ENCODE data around the gene NVL. TPM values are rescaled to one million over a fixed set of nuclear protein-coding genes. Genes with fewer than 3 reads are reported as not detected.

NVL gene
- total RNA-seq, 1 experiment from 2014 or later, result 43.4 TPM

DNA sequence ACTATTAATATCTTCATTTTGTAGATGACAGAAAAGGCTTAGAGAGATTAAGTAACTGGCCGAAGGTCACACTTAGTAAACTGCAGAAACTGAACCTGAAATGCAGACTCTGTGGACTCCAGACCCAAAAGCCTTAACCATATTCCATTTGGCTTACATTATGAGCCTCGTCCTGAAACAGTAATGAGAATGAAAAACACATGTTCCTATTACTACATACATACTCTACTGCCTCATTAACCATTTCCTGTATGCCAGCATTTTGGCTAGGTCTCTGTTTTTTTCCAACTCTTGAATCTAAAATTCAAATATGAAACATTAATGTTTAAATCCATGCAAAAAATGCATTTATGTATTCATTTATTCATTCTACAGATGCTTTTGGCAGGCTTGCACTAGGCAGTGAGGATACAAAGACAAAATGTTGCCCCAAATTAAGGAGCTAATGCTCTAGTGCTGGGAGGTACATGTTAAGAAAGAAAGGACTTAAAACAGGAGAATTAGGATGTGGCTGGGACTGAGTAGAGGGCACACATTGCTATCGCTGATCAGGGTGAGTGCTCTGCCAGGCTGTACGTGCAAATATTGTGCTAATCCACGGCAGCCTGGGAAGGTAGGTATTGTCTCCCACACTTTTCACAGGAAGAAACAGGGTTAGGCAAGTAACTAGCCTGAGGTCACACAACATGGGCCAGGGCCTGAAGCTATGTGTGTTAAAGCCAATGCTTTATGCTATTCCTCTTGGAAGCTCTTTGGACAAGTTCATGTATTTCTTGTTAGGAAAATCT lies 133.0 kb downstream of the NVL start:
- CTCF ChIA-PET, result no interaction called here
- Mint-ChIP-seq H3K36me3 (ENCODE audit: insufficient read depth, unreplicated experiment) (peaks cover 17% of the 10 kb centered on the region), H3K4me3 (ENCODE audit: low read depth, unreplicated experiment) (no peak overlapping the region), H3K9me3 (ENCODE audit: low read depth, unreplicated experiment) (no peaks in the 10 kb centered on the region), H3K27ac (ENCODE audit: unreplicated experiment) (no peak overlapping the region), H3K4me1 (ENCODE audit: low read depth, unreplicated experiment) (peaks cover 10% of the 10 kb centered on the region), H3K27me3 (ENCODE audit: unreplicated experiment) (no peaks in the 10 kb centered on the region)
- intact Hi-C loops (cut with micrococcal nuclease; ENCODE audit: unreplicated experiment), result no loop called here
- BruUV-seq (replicated peaks), result TSS peak; percentile 5
- DNase-seq, result no peak
- TF ChIP-seq, protein P1, sequence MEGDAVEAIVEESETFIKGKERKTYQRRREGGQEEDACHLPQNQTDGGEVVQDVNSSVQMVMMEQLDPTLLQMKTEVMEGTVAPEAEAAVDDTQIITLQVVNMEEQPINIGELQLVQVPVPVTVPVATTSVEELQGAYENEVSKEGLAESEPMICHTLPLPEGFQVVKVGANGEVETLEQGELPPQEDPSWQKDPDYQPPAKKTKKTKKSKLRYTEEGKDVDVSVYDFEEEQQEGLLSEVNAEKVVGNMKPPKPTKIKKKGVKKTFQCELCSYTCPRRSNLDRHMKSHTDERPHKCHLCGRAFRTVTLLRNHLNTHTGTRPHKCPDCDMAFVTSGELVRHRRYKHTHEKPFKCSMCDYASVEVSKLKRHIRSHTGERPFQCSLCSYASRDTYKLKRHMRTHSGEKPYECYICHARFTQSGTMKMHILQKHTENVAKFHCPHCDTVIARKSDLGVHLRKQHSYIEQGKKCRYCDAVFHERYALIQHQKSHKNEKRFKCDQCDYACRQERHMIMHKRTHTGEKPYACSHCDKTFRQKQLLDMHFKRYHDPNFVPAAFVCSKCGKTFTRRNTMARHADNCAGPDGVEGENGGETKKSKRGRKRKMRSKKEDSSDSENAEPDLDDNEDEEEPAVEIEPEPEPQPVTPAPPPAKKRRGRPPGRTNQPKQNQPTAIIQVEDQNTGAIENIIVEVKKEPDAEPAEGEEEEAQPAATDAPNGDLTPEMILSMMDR (IDR thresholded peaks at IDR 0.05; ENCODE audit: unreplicated experiment), result no peak

DNA sequence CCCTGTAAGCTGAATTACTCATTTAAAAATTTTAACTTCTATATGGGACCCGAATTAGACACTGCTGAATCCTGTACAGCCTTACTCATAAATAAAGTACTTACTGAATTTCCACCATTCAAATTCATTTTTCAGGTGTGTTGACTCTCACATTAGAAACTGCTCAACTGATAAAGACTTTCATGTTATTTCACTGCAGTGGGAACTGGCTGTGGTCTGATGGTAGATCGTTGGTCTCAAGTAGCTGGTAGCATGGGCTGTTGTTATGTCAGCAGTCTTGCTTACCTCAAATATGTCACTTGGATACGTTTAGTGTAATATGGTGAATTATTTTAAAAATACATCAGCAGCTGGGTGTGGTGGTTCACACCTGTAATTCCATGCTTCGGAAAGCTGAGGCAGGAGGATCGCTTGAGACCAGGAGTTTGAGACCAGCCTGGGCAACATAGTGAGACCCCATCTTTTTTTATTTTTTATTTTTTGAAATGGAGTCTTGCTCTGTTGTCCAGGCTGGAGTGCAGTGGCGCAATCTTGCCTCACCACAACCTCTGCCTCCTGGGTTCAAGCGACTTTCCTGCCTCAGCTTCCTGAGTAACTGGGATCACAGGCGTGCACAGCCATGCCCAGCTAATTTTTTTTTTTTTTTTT lies 136.5 kb downstream of the NVL start:
- H3K4me1 Mint-ChIP-seq (ENCODE audit: low read depth, unreplicated experiment), result no peaks in the 10 kb centered on the region
- no peak for DNase-seq
- peaks cover 26% of the 10 kb centered on the region for H3K36me3 Mint-ChIP-seq (ENCODE audit: insufficient read depth, unreplicated experiment)
- no peak overlapping the region for H3K27ac Mint-ChIP-seq (ENCODE audit: unreplicated experiment)
- TF ChIP-seq, protein P1 (IDR thresholded peaks at IDR 0.05; ENCODE audit: unreplicated experiment), result no peak
- CTCF ChIA-PET, result no interaction called here
- no peaks in the 10 kb centered on the region for H3K27me3 Mint-ChIP-seq (ENCODE audit: unreplicated experiment)
- intact Hi-C loops (cut with micrococcal nuclease; ENCODE audit: unreplicated experiment), result no loop called here
- no peaks in the 10 kb centered on the region for H3K9me3 Mint-ChIP-seq (ENCODE audit: low read depth, unreplicated experiment)
- no peak overlapping the region for H3K4me3 Mint-ChIP-seq (ENCODE audit: low read depth, unreplicated experiment)
- BruUV-seq (replicated peaks), result no TSS peak

DNA sequence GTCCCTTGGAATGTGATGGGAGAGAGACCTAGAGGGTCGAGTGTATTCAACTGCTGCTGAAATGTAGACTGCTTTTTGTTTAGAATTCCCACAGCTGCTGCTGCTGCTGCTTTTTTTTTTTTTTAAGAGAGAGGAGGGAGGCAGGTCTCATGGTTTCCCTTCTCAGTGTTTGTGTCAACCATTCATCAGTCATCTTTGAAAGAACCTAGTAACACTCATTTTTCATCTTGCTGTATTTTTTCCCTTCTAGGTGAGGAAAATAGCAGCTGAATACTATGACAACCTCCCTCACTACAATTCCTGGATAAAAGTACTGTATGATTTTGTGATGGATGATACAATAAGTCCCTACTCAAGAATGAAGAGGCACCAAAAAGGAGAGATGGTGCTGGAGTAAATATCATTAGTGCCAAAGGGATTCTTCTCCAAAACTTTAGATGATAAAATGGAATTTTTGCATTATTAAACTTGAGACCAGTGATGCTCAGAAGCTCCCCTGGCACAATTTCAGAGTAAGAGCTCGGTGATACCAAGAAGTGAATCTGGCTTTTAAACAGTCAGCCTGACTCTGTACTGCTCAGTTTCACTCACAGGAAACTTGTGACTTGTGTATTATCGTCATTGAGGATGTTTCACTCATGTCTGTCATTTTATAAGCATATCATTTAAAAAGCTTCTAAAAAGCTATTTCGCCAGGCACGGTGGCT lies 137.7 kb downstream of the NVL start:
- Mint-ChIP-seq H3K4me3 (ENCODE audit: low read depth, unreplicated experiment) (no peak overlapping the region), H3K9me3 (ENCODE audit: low read depth, unreplicated experiment) (no peaks in the 10 kb centered on the region), H3K36me3 (ENCODE audit: insufficient read depth, unreplicated experiment) (peaks cover 26% of the 10 kb centered on the region), H3K4me1 (ENCODE audit: low read depth, unreplicated experiment) (no peaks in the 10 kb centered on the region), H3K27ac (ENCODE audit: unreplicated experiment) (no peak overlapping the region), H3K27me3 (ENCODE audit: unreplicated experiment) (no peaks in the 10 kb centered on the region)
- BruUV-seq (replicated peaks), result TSS peak; percentile 31
- CTCF ChIA-PET, result no interaction called here
- intact Hi-C loops (cut with micrococcal nuclease; ENCODE audit: unreplicated experiment), result no loop called here
- no peak for DNase-seq
- TF ChIP-seq, protein P1 (IDR thresholded peaks at IDR 0.05; ENCODE audit: unreplicated experiment), result no peak

DNA sequence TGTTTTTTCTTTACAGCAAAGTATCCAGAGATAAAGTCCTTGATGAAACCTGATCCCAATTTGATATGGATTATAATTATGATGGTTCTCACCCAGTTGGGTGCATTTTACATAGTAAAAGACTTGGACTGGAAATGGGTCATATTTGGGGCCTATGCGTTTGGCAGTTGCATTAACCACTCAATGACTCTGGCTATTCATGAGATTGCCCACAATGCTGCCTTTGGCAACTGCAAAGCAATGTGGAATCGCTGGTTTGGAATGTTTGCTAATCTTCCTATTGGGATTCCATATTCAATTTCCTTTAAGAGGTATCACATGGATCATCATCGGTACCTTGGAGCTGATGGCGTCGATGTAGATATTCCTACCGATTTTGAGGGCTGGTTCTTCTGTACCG lies 140.4 kb downstream of the NVL start:
- DNase-seq, result no peak

More for the DNA sequence above, 140.4 kb downstream of the NVL start:
- H3K27me3 Mint-ChIP-seq (ENCODE audit: unreplicated experiment), result no peaks in the 10 kb centered on the region
- no peak overlapping the region for H3K27ac Mint-ChIP-seq (ENCODE audit: unreplicated experiment)
- no TSS peak for BruUV-seq (replicated peaks)
- intact Hi-C loops (cut with micrococcal nuclease; ENCODE audit: unreplicated experiment), result no loop called here
- H3K36me3 Mint-ChIP-seq (ENCODE audit: insufficient read depth, unreplicated experiment), result peaks cover 28% of the 10 kb centered on the region
- peaks cover 8% of the 10 kb centered on the region for H3K4me1 Mint-ChIP-seq (ENCODE audit: low read depth, unreplicated experiment)
- no peak overlapping the region for H3K4me3 Mint-ChIP-seq (ENCODE audit: low read depth, unreplicated experiment)
- no peaks in the 10 kb centered on the region for H3K9me3 Mint-ChIP-seq (ENCODE audit: low read depth, unreplicated experiment)
- TF ChIP-seq, protein P1 (IDR thresholded peaks at IDR 0.05; ENCODE audit: unreplicated experiment), result no peak
- CTCF ChIA-PET, result no interaction called here
